Femur (tissue), 1 donor: Measurements from ENCODE around the gene RGS8.
A peak's percentile ranks its signal among the peaks of the same experiment; 100 is the strongest.
"Not testable (repeated sequence)": the region's sequence is repeated elsewhere in the genome, so short reads cannot be mapped to it uniquely, and the experiment has no call there.

Source experiments
- DNase-seq: peaks from one replicate; pipeline ENCODE4 v3.0.0-alpha.2; 2017

RGS8 gene

DNA sequence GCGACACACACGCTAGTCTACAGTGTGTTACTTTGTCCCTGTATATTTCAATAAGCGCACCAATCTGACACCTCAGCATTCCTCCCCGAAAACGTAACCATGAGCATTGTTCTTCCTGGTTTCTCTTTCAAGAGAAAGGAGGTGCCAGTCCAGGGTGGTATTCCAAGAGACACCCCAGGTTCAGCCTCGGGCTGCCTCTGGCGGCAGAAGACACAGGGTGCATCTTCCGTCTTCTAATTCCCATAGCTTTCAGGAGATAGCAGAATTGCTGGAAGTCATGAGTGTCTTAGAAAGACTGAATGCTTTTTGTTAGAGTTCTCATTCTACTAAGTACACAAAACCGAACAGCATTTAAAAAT, 15.9 kb upstream of the RGS8 start:
- no peak for DNase-seq

GRCh38 chr1:182699393-182700350, 15.3 kb upstream of the RGS8 start:
- peak; percentile 45 for DNase-seq

- no peak for DNase-seq
Measured at GRCh38 chr1:182698971-182699370, 14.6 kb upstream of the RGS8 start.

GRCh38 chr1:182693139-182693538, 8.8 kb upstream of the RGS8 start:
- DNase-seq, result not testable (repeated sequence)

GRCh38 chr1:182690886-182691443, 6.6 kb upstream of the RGS8 start:
- no peak for DNase-seq

- DNase-seq, result no peak
Measured at GRCh38 chr1:182688436-182689205, 4.2 kb upstream of the RGS8 start.

GRCh38 chr1:182687361-182687760, 3.0 kb upstream of the RGS8 start:
- no peak for DNase-seq

- DNase-seq, result no peak
Measured at GRCh38 chr1:182686446-182686845, 2.1 kb upstream of the RGS8 start.

DNA sequence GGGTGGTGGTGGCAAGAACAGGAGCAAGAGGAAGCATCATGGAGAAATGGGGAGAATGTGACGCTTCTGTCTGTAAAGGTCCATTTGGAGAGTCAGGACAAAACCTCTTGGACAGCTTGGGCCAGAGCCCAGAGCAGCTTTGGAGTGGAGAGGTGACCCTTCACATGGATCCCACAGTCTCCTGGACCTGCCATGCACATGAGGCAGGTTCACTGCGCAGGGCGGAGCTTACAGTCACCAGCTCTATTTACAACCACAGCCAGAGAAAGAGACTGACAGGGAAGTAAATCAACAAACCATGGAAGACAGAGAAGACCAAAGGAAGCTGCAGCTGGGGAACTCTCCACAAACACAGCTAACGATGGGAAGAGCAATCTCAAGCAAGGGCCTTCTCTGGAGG, 828 bp upstream of the RGS8 start:
- DNase-seq, result no peak

GRCh38 chr1:182682898-182683501, 1.4 kb downstream of the RGS8 start:
- no peak for DNase-seq

DNA sequence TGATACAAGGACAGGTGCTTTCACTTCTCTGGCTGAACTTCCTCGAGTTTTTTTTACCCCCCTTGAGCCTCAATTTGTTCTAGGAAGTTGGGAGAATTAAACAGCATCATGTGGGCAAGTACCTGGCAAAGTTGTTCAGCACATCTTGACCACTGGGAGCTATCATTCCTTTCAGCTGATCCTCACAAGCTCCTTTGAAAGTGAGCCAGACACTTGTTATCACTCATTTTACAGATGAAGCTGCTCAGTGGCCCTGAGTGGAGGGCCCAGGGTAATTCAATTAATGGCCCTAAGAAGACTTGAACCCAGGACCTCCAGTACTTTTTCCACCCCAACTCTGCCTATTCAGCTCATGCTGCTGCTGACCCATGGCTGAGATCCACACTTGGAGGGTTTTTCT, 2.0 kb downstream of the RGS8 start:
- DNase-seq, result no peak

DNA sequence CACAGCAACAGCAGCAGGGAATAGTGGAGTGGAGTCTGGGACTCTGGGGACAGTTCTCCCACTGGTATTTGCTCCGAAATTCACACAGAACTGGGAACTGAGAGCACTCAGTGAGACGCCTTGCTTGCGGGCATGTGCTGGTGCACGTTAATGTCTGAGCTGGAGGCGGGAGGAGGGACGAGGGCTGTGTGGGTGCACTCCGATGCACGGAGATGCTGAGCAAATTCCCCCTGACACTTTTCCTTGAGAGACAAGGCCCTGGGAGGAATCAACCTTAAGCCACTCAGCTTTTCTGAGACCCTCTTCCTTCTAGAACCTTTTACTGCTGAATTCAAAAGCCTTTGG, 2.8 kb downstream of the RGS8 start:
- DNase-seq, result no peak

GRCh38 chr1:182680901-182681567, 3.4 kb downstream of the RGS8 start:
- no peak for DNase-seq

- no peak for DNase-seq
Measured at GRCh38 chr1:182680408-182680807, 4.0 kb downstream of the RGS8 start.

GRCh38 chr1:182679684-182680083, 4.7 kb downstream of the RGS8 start:
- no peak for DNase-seq

DNA sequence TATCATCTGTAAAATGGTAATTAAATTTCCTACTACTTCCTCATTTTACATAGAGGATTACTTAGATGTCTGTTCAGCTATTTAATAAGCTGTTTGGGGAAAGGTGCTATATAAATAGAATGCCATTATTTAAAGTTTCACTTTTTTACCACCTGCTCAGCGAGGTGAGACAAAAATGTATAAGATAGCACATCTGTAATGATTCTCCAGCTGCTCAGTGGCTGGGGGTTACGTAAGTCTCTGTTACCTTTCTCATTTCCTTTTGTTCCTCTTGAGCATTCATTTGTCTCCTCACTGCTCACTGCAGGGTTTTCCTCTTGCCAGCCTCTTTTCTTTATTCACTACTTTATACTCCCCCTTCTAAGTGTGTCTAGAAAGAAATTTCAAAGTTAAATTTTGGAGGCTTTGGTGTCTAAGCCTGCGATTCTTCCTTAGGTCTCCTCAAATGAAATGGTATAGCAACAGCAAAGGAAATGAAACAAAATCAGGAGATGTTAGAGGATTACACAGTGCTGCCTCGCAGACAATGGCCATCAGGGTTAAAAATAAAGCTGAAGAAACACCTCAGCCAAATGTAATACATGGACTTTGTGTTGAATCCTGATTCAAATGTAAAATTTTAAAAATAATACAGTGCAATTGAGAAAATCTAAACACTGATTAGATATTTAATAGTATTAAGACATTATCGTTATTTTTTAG, 6.8 kb downstream of the RGS8 start:
- DNase-seq, result no peak

- no peak for DNase-seq
Measured at GRCh38 chr1:182676274-182676673, 8.1 kb downstream of the RGS8 start.

DNA sequence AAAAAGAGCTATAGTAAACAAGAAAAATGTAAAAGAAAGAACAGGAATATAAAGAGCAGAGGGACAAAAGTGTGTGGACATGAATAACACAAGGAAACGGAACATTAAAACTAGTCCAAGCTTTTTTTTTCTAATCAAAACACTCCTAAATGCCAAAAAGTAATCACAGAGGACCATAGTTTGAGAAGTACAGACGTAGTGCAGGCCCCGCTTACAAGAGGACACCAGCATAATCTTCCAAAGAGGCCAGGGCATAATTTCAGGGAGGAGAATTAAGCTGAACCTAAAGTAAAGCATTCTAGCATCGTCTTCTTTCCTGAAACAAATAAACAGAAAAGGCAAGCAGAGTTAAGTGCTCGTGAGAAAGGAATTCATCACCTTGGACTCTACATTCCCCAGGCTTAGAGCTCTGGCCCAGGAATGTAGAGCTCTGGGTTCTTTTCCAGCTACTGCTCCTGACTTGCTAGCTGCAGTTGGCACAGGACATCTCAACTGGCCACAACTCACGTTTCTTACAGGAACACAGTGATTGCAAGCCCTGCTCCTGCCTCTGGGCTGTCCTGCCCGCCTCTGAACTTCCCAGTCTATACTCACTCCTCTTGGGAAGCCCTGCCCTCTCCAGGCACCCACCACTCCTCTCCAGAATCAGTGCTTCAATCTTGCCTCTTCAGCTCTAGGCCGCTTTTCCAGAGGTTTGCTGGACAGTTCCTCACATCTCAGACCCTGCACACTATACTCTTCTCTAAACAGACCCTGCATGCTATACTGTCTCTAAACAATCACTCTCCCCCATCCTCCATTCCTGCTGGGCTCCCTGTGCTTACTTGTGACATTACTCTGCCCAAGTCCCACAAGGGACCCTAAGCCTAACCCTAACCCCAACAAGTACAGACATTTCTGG, 9.8 kb downstream of the RGS8 start:
- DNase-seq, result peak; percentile 79

DNA sequence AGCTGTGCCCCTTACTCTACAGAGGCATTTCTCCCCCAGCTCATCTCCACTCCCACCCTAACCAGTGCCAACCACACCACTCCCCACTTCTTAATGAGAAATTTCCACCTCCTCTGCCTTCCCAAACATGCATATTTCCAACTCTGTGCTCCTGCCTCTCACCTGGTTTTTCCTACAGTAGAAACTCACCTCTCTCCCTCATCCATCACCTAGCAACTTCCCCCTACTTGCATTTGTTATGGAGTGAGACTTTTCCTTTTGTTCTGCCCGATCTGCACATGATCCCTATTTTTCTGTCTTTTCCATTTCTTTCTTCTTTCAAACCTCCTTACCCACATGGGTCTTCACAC, 11.9 kb downstream of the RGS8 start:
- no peak for DNase-seq

- no peak for DNase-seq
Measured at GRCh38 chr1:182671750-182672486, 12.5 kb downstream of the RGS8 start.
